ENCODE results near the gene ZSCAN10. TPM values are rescaled to one million over a fixed set of nuclear protein-coding genes. Genes with fewer than 3 reads are reported as not detected.
"Not testable (repeated sequence)": the region's sequence is repeated elsewhere in the genome, so short reads cannot be mapped to it uniquely, and the experiment has no call there.

Gene ZSCAN10
- total and polyA plus RNA-seq, 2 experiments from 2014 or later, result 217 to 519 TPM

GRCh38 chr16:3076577-3076976, 22.5 kb downstream of the ZSCAN10 start (continued):
- TF ChIP-seq, protein P1, sequence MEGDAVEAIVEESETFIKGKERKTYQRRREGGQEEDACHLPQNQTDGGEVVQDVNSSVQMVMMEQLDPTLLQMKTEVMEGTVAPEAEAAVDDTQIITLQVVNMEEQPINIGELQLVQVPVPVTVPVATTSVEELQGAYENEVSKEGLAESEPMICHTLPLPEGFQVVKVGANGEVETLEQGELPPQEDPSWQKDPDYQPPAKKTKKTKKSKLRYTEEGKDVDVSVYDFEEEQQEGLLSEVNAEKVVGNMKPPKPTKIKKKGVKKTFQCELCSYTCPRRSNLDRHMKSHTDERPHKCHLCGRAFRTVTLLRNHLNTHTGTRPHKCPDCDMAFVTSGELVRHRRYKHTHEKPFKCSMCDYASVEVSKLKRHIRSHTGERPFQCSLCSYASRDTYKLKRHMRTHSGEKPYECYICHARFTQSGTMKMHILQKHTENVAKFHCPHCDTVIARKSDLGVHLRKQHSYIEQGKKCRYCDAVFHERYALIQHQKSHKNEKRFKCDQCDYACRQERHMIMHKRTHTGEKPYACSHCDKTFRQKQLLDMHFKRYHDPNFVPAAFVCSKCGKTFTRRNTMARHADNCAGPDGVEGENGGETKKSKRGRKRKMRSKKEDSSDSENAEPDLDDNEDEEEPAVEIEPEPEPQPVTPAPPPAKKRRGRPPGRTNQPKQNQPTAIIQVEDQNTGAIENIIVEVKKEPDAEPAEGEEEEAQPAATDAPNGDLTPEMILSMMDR (conservative IDR thresholded peaks at IDR 0.05; ENCODE audit: low read depth in 2 of 2), result no peak
- no peak for TF ChIP-seq JUNB (IDR thresholded peaks at IDR 0.05; ENCODE audit: unreplicated experiment)

- not testable (repeated sequence) for H3K9me2 ChIP-seq (ENCODE audit: insufficient read depth); H2AFZ ChIP-seq; H3K9me3 Mint-ChIP-seq; H3K36me3 ChIP-seq (ENCODE audit: insufficient read depth); H3K79me2 ChIP-seq (replicated peaks; ENCODE audit: insufficient read depth); H3K4me1 ChIP-seq (ENCODE audit: insufficient read depth); H4K20me1 ChIP-seq (replicated peaks; ENCODE audit: insufficient read depth); H3K27me3 ChIP-seq (ENCODE audit: insufficient read depth); H3K4me2 ChIP-seq; H3K27ac ChIP-seq (ENCODE audit: low read depth); H3F3A ChIP-seq (replicated peaks; ENCODE audit: low read depth); DNase-seq (ENCODE audit: low spot score); ATAC-seq; H3K4me3 ChIP-seq; H3K27ac Mint-ChIP-seq; H3K4me3 Mint-ChIP-seq
- Mint-ChIP-seq H3K4me1 (peaks cover 45% of the 10 kb centered on the region), H3K27me3 (ENCODE audit: insufficient read depth, low read depth, poor library complexity) (peaks cover 16% of the 10 kb centered on the region), H3K36me3 (ENCODE audit: low read depth) (peaks cover 26% of the 10 kb centered on the region)
Measured at GRCh38 chr16:3075946-3076345, 23.1 kb downstream of the ZSCAN10 start.

GRCh38 chr16:3075523-3075915, 23.6 kb downstream of the ZSCAN10 start:
- Mint-ChIP-seq H3K36me3 (ENCODE audit: low read depth) (peaks cover 23% of the 10 kb centered on the region), H3K4me1 (peaks cover 41% of the 10 kb centered on the region), H3K27ac (no peak overlapping the region), H3K9me3 (no peaks in the 10 kb centered on the region; the same call in 2 of the 3 replicates), H3K4me3 (no peak overlapping the region), H3K27me3 (ENCODE audit: insufficient read depth, low read depth, poor library complexity) (peaks cover 13% of the 10 kb centered on the region)
- Histone ChIP-seq H3K36me3 (ENCODE audit: insufficient read depth) (no peaks in the 10 kb centered on the region; the same call in 1 of the 2 replicates), H4K20me1 (replicated peaks; ENCODE audit: insufficient read depth) (no peaks in the 10 kb centered on the region), H2AFZ (no peak overlapping the region), H3K27ac (ENCODE audit: low read depth) (no peak overlapping the region), H3K4me3 (no peak overlapping the region), H3F3A (replicated peaks; ENCODE audit: low read depth) (no peaks in the 10 kb centered on the region), H3K79me2 (replicated peaks; ENCODE audit: insufficient read depth) (no peaks in the 10 kb centered on the region), H3K4me1 (ENCODE audit: insufficient read depth) (peaks cover 9% of the 10 kb centered on the region), H3K4me2 (no peak overlapping the region), H3K27me3 (ENCODE audit: insufficient read depth) (no peaks in the 10 kb centered on the region), H3K9me2 (ENCODE audit: insufficient read depth) (no peaks in the 10 kb centered on the region)
- DNase-seq (ENCODE audit: low spot score) (no peak), ATAC-seq (peak; percentile 63)
- no peak for TF ChIP-seq STAT1 (IDR thresholded peaks at IDR 0.05; ENCODE audit: unreplicated experiment)
- no peak for TF ChIP-seq EZH2phosphoT487 (IDR thresholded peaks at IDR 0.05; ENCODE audit: unreplicated experiment)
- no peak for TF ChIP-seq ZNF462 (CRISPR knock-in tag; IDR thresholded peaks at IDR 0.05)

Measured in GM23338 (cell line).